GOT3 (cell line): ENCODE results near the gene SGCE.

ENCODE experiments used
- DNase-seq: peaks from one replicate; lab custom pipeline; 2025; ENCODE audit warnings: mixed read lengths; lab: John Stamatoyannopoulos, UW

SGCE gene

GRCh38 chr7:94658826-94659225, 2.9 kb upstream of the SGCE start:
- DNase-seq, result no peak

GRCh38 chr7:94657771-94658693, 2.1 kb upstream of the SGCE start:
- peak; percentile 86 for DNase-seq

- DNase-seq, result no peak
Measured at GRCh38 chr7:94656925-94657731, 1.2 kb upstream of the SGCE start.

GRCh38 chr7:94656658-94656924, 658 bp upstream of the SGCE start:
- no peak for DNase-seq

- DNase-seq, result no peak
Measured at GRCh38 chr7:94655126-94655847, 646 bp downstream of the SGCE start.

GRCh38 chr7:94654783-94655125, 1.2 kb downstream of the SGCE start:
- DNase-seq, result no peak

- DNase-seq, result no peak
Measured at GRCh38 chr7:94650147-94651051, 5.5 kb downstream of the SGCE start.

- no peak for DNase-seq
Measured at GRCh38 chr7:94649450-94649849, 6.5 kb downstream of the SGCE start.

- DNase-seq, result no peak
Measured at GRCh38 chr7:94648731-94649130, 7.2 kb downstream of the SGCE start.

GRCh38 chr7:94647295-94647694, 8.6 kb downstream of the SGCE start:
- no peak for DNase-seq

GRCh38 chr7:94643771-94644545, 12.0 kb downstream of the SGCE start:
- DNase-seq, result no peak

GRCh38 chr7:94642838-94643653, 12.9 kb downstream of the SGCE start:
- DNase-seq, result no peak

- no peak for DNase-seq
Measured at GRCh38 chr7:94639384-94639783, 16.5 kb downstream of the SGCE start.

GRCh38 chr7:94635687-94636086, 20.2 kb downstream of the SGCE start:
- no peak for DNase-seq

- DNase-seq, result no peak
Measured at GRCh38 chr7:94634502-94634901, 21.4 kb downstream of the SGCE start.

- no peak for DNase-seq
Measured at GRCh38 chr7:94633687-94634086, 22.2 kb downstream of the SGCE start.

GRCh38 chr7:94633014-94633341, 23.0 kb downstream of the SGCE start:
- DNase-seq, result no peak

- no peak for DNase-seq
Measured at GRCh38 chr7:94632338-94633013, 23.5 kb downstream of the SGCE start.

- no peak for DNase-seq
Measured at GRCh38 chr7:94630855-94631254, 25.1 kb downstream of the SGCE start.

GRCh38 chr7:94623820-94624219, 32.1 kb downstream of the SGCE start:
- DNase-seq, result no peak
